Measurements from ENCODE around the gene TUBGCP4.

- TF ChIP-seq CTCF (IDR thresholded peaks at IDR 0.05) (no peak), YY1 (IDR thresholded peaks at IDR 0.05; ENCODE audit: low read depth) (no peak), TAF1 (IDR thresholded peaks at IDR 0.05; ENCODE audit: borderline replicate concordance, low read depth, low read length) (no peak), USF1 (IDR thresholded peaks at IDR 0.05; ENCODE audit: borderline replicate concordance, low read depth) (no peak)
Measured at GRCh38 chr15:43402255-43402654, 31.4 kb downstream of the TUBGCP4 start.
